Mesenchymal stem cell (in vitro differentiated cells and primary cell): Measurements from ENCODE around the gene C19orf25.
A peak's percentile ranks its signal among the peaks of the same experiment; 100 is the strongest.

Experiments used
- DNase-seq: peaks from one replicate; pipeline ENCODE4 v3.0.0-alpha.2; 2013
- H2AFZ ChIP-seq: one replicate; pipeline ENCODE4 v1.6.1; 2013; ENCODE audit warnings: low read depth, mild to moderate bottlenecking, control low read depth, inconsistent platforms, low read length, moderate library complexity
- H2AK5ac ChIP-seq: 2 replicates; pipeline ENCODE4 v1.6.1; 2013; ENCODE audit warnings: low read length, moderate library complexity, mild to moderate bottlenecking, inconsistent platforms; ENCODE audit not compliant: severe bottlenecking
- H2BK120ac ChIP-seq: one replicate; pipeline ENCODE4 v1.6.1; 2013; ENCODE audit warnings: low read depth, mild to moderate bottlenecking, inconsistent platforms, low read length, moderate library complexity
- H2BK12ac ChIP-seq, 2 experiments: one replicate each; pipeline ENCODE4 v1.6.1; 2013; ENCODE audit warnings: inconsistent platforms in 2 of 2, low read length in 2 of 2, mild to moderate bottlenecking in 2 of 2, moderate library complexity in 2 of 2, control low read depth in 1 of 2
- H2BK15ac ChIP-seq: one replicate; pipeline ENCODE4 v1.6.1; 2013; ENCODE audit warnings: mild to moderate bottlenecking, low read depth, inconsistent platforms; ENCODE audit not compliant: poor library complexity, severe bottlenecking
- H2BK5ac ChIP-seq: 2 replicates; pipeline ENCODE4 v1.6.1; 2013; ENCODE audit warnings: low read depth, mild to moderate bottlenecking, low read length, control low read depth, inconsistent platforms; ENCODE audit not compliant: poor library complexity, severe bottlenecking
- H3K14ac ChIP-seq, 2 experiments: one replicate each; pipeline ENCODE4 v1.6.1; 2013; ENCODE audit warnings: inconsistent platforms in 2 of 2, low read length in 2 of 2, control low read depth in 1 of 2, mild to moderate bottlenecking in 1 of 2, moderate library complexity in 1 of 2
- H3K18ac ChIP-seq, 2 experiments: one replicate each; pipeline ENCODE4 v1.6.1; 2013; ENCODE audit warnings: inconsistent platforms in 2 of 2, low read length in 2 of 2, control low read depth in 1 of 2, low read depth in 1 of 2, mild to moderate bottlenecking in 1 of 2
- H3K23ac ChIP-seq, 2 experiments: one replicate each; pipeline ENCODE4 v1.6.1; 2013; ENCODE audit warnings: inconsistent platforms in 2 of 2, low read length in 2 of 2, mild to moderate bottlenecking in 2 of 2, moderate library complexity in 2 of 2, control low read depth in 1 of 2
- H3K27ac ChIP-seq: 2 replicates; pipeline ENCODE4 v1.5.1; 2013; ENCODE audit warnings: mild to moderate bottlenecking, moderate library complexity, low read length, control low read depth, inconsistent platforms; ENCODE audit not compliant: poor library complexity, severe bottlenecking
- H3K27me3 ChIP-seq, 2 experiments: 2 replicates each; pipeline versions ENCODE4 v1.6.1 to v1.7.0; 2013; ENCODE audit warnings: low read length in 2 of 2, mild to moderate bottlenecking in 2 of 2, moderate library complexity in 2 of 2, control low read depth in 1 of 2, inconsistent platforms in 1 of 2; ENCODE audit not compliant: control insufficient read depth in 1 of 2, insufficient read depth in 1 of 2
- H3K36me3 ChIP-seq, 2 experiments: 2 replicates each; pipeline versions ENCODE4 v1.6.1 to v1.7.0; 2013; ENCODE audit warnings: low read length in 2 of 2, control low read depth in 1 of 2, inconsistent platforms in 1 of 2, low read depth in 1 of 2, mild to moderate bottlenecking in 1 of 2; ENCODE audit not compliant: insufficient read depth in 2 of 2, control insufficient read depth in 1 of 2
- H3K4ac ChIP-seq, 2 experiments: one replicate each; pipeline ENCODE4 v1.6.1; 2013; ENCODE audit warnings: inconsistent platforms in 2 of 2, low read length in 2 of 2, mild to moderate bottlenecking in 2 of 2, moderate library complexity in 2 of 2, control low read depth in 1 of 2, low read depth in 1 of 2
- H3K4me1 ChIP-seq: 2 replicates; pipeline ENCODE4 v1.6.1; 2013; ENCODE audit warnings: low read depth, low read length, control low read depth; ENCODE audit not compliant: control insufficient read depth, insufficient read depth
- H3K4me2 ChIP-seq: 2 replicates; pipeline ENCODE4 v1.6.1; 2013; ENCODE audit warnings: low read length, mild to moderate bottlenecking, inconsistent platforms; ENCODE audit not compliant: poor library complexity, severe bottlenecking
- H3K4me3 ChIP-seq, 2 experiments: 2 replicates each; pipeline versions ENCODE4 v1.5.1 to v1.7.0; 2013; ENCODE audit warnings: low read length in 2 of 2, mild to moderate bottlenecking in 2 of 2, control low read depth in 1 of 2, low read depth in 1 of 2; ENCODE audit not compliant: insufficient read depth in 1 of 2
- H3K79me1 ChIP-seq: replicated peaks from 2 replicates; pipeline ENCODE4 v1.6.1; 2013; ENCODE audit warnings: mild to moderate bottlenecking, control low read depth, low read length, inconsistent platforms; ENCODE audit not compliant: poor library complexity, severe bottlenecking
- H3K9ac ChIP-seq: 2 replicates; pipeline ENCODE4 v1.7.0; 2013; ENCODE audit warnings: mild to moderate bottlenecking, low read length, moderate library complexity
- H3K9me3 ChIP-seq: 2 replicates; pipeline ENCODE4 v1.7.0; 2013; ENCODE audit warnings: mild to moderate bottlenecking, low read length; ENCODE audit not compliant: control insufficient read depth
- H4K8ac ChIP-seq: one replicate; pipeline ENCODE4 v1.6.1; 2013; ENCODE audit warnings: inconsistent platforms, mild to moderate bottlenecking, low read length, moderate library complexity
- H4K91ac ChIP-seq: one replicate; pipeline ENCODE4 v1.6.1; 2013; ENCODE audit warnings: mild to moderate bottlenecking, low read length, inconsistent platforms
- WGBS: methylation state at CpG from one replicate; pipeline ENCODE4 v1.1.7; 2013; ENCODE audit warnings: mixed read lengths; 5-methylcytosine and 5-hydroxymethylcytosine counted together

C19orf25 gene

DNA sequence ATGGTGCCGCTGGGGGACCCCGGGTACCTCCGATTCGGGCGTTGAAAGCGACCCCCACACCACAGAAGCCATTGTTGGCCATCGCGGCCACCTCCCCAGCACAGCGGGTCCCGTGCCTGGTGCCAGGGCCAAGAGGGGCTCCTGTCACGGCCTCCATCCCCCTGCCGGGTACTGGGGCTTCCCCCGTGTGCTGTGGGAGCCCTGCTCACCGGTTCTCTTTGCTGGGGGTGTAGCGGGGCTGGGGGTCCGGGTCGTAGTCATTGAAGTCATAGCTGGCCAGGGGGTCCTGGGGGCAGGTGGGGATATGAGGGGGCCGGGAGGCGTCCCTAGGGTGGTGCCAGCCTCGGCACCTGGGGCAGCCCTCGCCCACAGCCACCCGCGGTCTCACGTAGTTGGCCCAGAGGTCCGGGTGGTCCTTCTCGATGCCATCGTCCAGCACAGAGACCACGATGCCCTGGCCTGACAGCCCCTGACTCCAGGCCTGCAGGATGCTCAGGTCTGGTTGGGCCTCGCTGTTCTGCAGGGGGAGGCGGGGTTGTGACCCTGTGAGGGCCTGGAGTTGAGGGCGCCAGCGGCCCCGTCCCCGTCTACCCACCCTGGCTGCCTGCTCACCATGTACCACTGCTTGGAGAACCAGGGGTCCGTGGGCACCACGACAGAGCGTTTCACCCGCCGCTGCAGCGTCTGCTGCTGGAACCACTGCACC, 8.7 kb upstream of the C19orf25 start:
- Histone ChIP-seq H3K9ac (no peak overlapping the region), H3K4me1 (peaks cover 19% of the 10 kb centered on the region), H2AFZ (no peak overlapping the region), H3K23ac (no peak overlapping the region), H3K36me3 (peaks cover 0 to 18% of the 10 kb centered on the region in 2 experiments), H2AK5ac (no peak overlapping the region), H3K4me3 (no peak overlapping the region), H4K91ac (peak overlapping the region; percentile 55), H2BK12ac (no peak overlapping the region), H4K8ac (peak overlapping the region; percentile 12), H3K18ac (no peak overlapping the region), H2BK120ac (no peak overlapping the region), H2BK5ac (no peak overlapping the region), H2BK15ac (no peak overlapping the region), H3K27me3 (peaks cover 3 to 16% of the 10 kb centered on the region in 2 experiments), H3K9me3 (no peaks in the 10 kb centered on the region), H3K4me2 (no peak overlapping the region), H3K27ac (no peak overlapping the region), H3K14ac (no peak overlapping the region), H3K79me1 (peaks cover 5% of the 10 kb centered on the region), H3K4ac (no peak overlapping the region)
- 90% methylated on average over 40 of the region's 40 CpGs for WGBS
- DNase-seq, result no peak

DNA sequence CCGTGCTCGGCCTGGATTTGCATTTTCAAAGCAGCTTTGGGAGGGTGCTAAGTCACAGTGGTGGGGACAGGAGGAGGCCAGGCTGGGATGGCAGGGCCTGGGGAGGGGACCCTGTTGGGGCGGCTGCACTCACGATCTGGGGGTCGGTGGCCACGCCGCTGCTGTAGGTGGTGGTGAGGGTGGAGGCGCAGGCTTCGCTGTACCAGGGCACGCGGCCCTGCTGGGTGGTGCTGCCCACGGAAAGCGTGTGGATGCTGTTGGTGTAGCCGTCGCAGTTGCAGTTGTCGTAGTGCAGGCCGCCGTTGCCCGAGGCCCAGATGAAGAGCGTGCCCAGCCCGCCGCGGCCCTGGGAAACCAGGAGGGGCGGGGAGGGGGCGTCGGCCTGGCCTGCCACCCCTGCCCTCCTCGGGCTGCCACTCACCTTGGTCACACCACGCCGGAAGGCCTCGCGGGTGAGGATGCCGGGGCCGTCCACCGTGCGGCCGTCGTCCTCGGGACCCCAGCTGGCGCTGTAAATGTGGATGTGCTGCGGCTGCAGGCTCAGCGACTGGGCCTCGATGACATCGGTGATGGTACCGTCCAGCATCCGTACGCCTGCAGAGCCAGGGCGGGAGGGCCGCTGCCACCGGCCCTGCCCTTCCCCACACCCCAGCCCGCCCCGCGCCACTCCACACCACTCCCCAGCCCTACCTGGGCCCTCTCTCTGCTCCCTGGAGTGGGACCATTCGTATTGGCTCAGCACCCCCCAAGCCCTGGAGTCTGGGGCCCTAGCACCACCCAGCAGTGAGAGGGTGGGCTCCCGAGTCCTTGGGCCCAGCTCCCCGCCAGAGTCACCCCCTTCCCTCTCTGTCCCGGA, 7.9 kb upstream of the C19orf25 start:
- DNase-seq, result no peak
- H3K4ac ChIP-seq, result no peak overlapping the region
- peaks cover 19% of the 10 kb centered on the region for H3K4me1 ChIP-seq
- no peaks in the 10 kb centered on the region for H3K9me3 ChIP-seq
- no peak overlapping the region for H3K4me3 ChIP-seq
- H3K14ac ChIP-seq, result no peak overlapping the region
- H4K8ac ChIP-seq, result no peak overlapping the region
- no peak overlapping the region for H3K4me2 ChIP-seq
- peaks cover 3 to 9% of the 10 kb centered on the region in 2 experiments for H3K27me3 ChIP-seq
- WGBS, result 91% methylated on average over 49 of the region's 56 CpGs
- H2BK120ac ChIP-seq, result no peak overlapping the region
- H2BK5ac ChIP-seq, result no peak overlapping the region
- peaks cover 5% of the 10 kb centered on the region for H3K79me1 ChIP-seq
- no peak overlapping the region for H3K27ac ChIP-seq
- no peak overlapping the region for H3K9ac ChIP-seq
- H2BK12ac ChIP-seq, result no peak overlapping the region
- H2BK15ac ChIP-seq, result no peak overlapping the region
- H2AK5ac ChIP-seq, result no peak overlapping the region
- peaks cover 0 to 24% of the 10 kb centered on the region in 2 experiments for H3K36me3 ChIP-seq
- H3K23ac ChIP-seq, result no peak overlapping the region
- H3K18ac ChIP-seq, result no peak overlapping the region
- no peak overlapping the region for H2AFZ ChIP-seq
- peak overlapping the region; percentile 23 for H4K91ac ChIP-seq

DNA sequence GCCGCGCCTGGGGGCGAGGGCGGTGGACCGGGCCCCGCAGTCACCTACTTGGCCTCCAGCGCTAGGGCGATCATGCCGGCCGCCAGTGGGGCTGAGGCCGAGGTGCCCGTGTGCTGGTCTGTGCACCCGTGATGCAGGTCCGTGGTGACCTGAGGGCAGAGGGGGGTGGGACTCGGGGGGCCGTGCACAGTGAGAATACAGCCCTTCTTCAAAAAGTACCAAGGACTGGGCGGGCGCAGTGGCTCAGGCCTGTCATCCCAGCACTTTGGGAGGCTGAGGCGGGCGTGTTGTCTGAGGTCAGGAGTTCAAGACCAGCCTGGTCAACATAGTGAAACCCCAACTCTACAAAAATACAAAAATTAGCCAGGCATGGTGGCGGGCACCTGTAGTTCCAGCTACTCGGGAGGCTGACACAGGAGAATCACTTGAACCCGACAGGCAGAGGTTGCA, 5.0 kb upstream of the C19orf25 start:
- Histone ChIP-seq H3K36me3 (peaks cover 0 to 26% of the 10 kb centered on the region in 2 experiments), H2BK15ac (no peak overlapping the region), H3K4me2 (no peak overlapping the region), H2BK120ac (no peak overlapping the region), H4K8ac (peak overlapping the region; percentile 4), H3K14ac (no peak overlapping the region), H2BK5ac (no peak overlapping the region), H3K79me1 (no peaks in the 10 kb centered on the region), H3K23ac (no peak overlapping the region), H2AK5ac (no peak overlapping the region), H3K4me3 (no peak overlapping the region), H3K27ac (no peak overlapping the region), H3K9ac (no peak overlapping the region), H3K27me3 (no peaks in the 10 kb centered on the region), H2BK12ac (no peak overlapping the region), H3K9me3 (no peaks in the 10 kb centered on the region), H4K91ac (no peak overlapping the region), H3K4ac (no peak overlapping the region), H2AFZ (no peak overlapping the region), H3K4me1 (peaks cover 2% of the 10 kb centered on the region), H3K18ac (no peak overlapping the region)
- 91% methylated on average over 22 of the region's 23 CpGs for WGBS
- no peak for DNase-seq
